GM12878 (cell line): ENCODE results near the gene GINS2. TPM values are rescaled to one million over a fixed set of nuclear protein-coding genes. Genes with fewer than 3 reads are reported as not detected.

Experiments
- ATAC-seq: fragments of 200-7000 bp; cut with Tn5 transposase; 3 replicates; pipeline ENCODE4 v1.9.1; 2020; ENCODE audit warnings: mild to moderate bottlenecking, moderate library complexity
- BruUV-seq: library from RNA; stranded (reverse); fragments of 400-500 nt; replicated peaks from 2 replicates; lab custom pipeline; 2021; lab: Mats Ljungman, UMichigan
- CTCF ChIA-PET: fragments of 300-600 bp; sonication (Branson Sonifier 250); formaldehyde crosslinking; extraction: SDS; loops from one replicate; lab custom pipeline; 2021; ENCODE audit warnings: inconsistent platforms; lab: Yijun Ruan, JAX
- POLR2A ChIA-PET: fragments of 350-600 bp; formaldehyde crosslinking; extraction: SDS; loops from one replicate; lab custom pipeline; 2021; ENCODE audit warnings: inconsistent platforms; lab: Charles Lee
- RAD21 ChIA-PET: fragments of 300-600 bp; sonication (Branson Sonifier 250); formaldehyde crosslinking; loops from one replicate; lab custom pipeline; 2023; ENCODE audit warnings: antibody characterized with exemption; ENCODE audit not compliant: unreplicated experiment; lab: Charles Lee
- SMC1A ChIA-PET: fragments of 300-600 bp; sonication (Branson Sonifier 250); formaldehyde crosslinking; loops from one replicate; lab custom pipeline; 2023; ENCODE audit not compliant: unreplicated experiment, uncharacterized antibody; lab: Charles Lee
- DNase-seq: peaks from one replicate; pipeline ENCODE4 v3.0.0-alpha.2; 2011; ENCODE audit warnings: low read depth, low spot score
- FAIRE-seq: peaks from 3 replicates; lab custom pipeline; 2011; peaks lifted over from hg19 to GRCh38; lab: Jason Lieb, UNC
- H2AFZ ChIP-seq: 2 replicates; pipeline ENCODE4 v1.6.0; 2011; ENCODE audit warnings: low read depth, low read length, control low read depth; ENCODE audit not compliant: control insufficient read depth
- H3K27ac ChIP-seq: 2 replicates; pipeline ENCODE4 v1.5.1; 2011; ENCODE audit warnings: control low read depth; ENCODE audit not compliant: control insufficient read depth, insufficient read depth
- H3K27me3 ChIP-seq, 2 experiments: replicated peaks in 1 of 2; 2 replicates each; pipeline versions ENCODE4 v1.6.0 to v1.6.1; 2011; ENCODE audit warnings: low read length in 1 of 2; ENCODE audit not compliant: control insufficient read depth in 2 of 2, insufficient read depth in 2 of 2
- H3K36me3 ChIP-seq, 2 experiments: 2 replicates each; pipeline ENCODE4 v1.5.1; 2011; ENCODE audit warnings: low read length in 1 of 2; ENCODE audit not compliant: control insufficient read depth in 2 of 2, insufficient read depth in 2 of 2
- H3K4me1 ChIP-seq: 2 replicates; pipeline ENCODE4 v1.6.1; 2011; ENCODE audit warnings: mild to moderate bottlenecking, low read length, moderate library complexity, mixed read lengths; ENCODE audit not compliant: control insufficient read depth, insufficient read depth
- H3K4me2 ChIP-seq: 2 replicates; pipeline ENCODE4 v1.6.0; 2011; ENCODE audit warnings: control low read depth; ENCODE audit not compliant: control insufficient read depth, insufficient read depth
- H3K4me3 ChIP-seq: fragments of 200-600 bp; sonication (generic); 2 replicates; pipeline ENCODE4 v1.5.1; 2016
- H3K79me2 ChIP-seq: 2 replicates; pipeline ENCODE4 v1.6.0; 2011; ENCODE audit warnings: low read length; ENCODE audit not compliant: control insufficient read depth, insufficient read depth
- H3K9ac ChIP-seq: 2 replicates; pipeline ENCODE4 v1.8.0; 2011; ENCODE audit warnings: low read length, control low read depth, mixed read lengths; ENCODE audit not compliant: control insufficient read depth, insufficient read depth
- H3K9me3 ChIP-seq: replicated peaks from 3 replicates; pipeline ENCODE4 v1.5.1; 2011; ENCODE audit warnings: mild to moderate bottlenecking, low read length; ENCODE audit not compliant: control insufficient read depth, insufficient read depth
- H4K20me1 ChIP-seq: 2 replicates; pipeline ENCODE4 v1.6.0; 2011; ENCODE audit not compliant: control insufficient read depth, insufficient read depth
- IKZF1 ChIP-seq: fragments of 450-650 bp; conservative IDR thresholded peaks from 2 replicates; pipeline ENCODE4 v1.6.1; 2017; ENCODE audit warnings: antibody characterized with exemption, mild to moderate bottlenecking
- WGBS: methylation state at CpG from one replicate; pipeline ENCODE4 v1.1.6; 2016; ENCODE audit warnings: low lambda C conversion rate; ENCODE audit not compliant: insufficient replicate concordance, insufficient coverage; ENCODE audit errors: missing lambda C conversion rate; 5-methylcytosine and 5-hydroxymethylcytosine counted together
- in situ Hi-C: fragments of 300-500 bp; cut with MboI; formaldehyde crosslinking; loops from 9 replicates; pipeline ENCODE4 v1.14.3; 2018; ENCODE audit warnings: mixed read lengths
- intact Hi-C: fragments of 100-400 bp; cut with micrococcal nuclease; formaldehyde crosslinking; loops from one replicate; pipeline ENCODE4 v1.14.2; 2022; ENCODE audit not compliant: unreplicated experiment
- polyA plus RNA-seq, 11 experiments: library from polyadenylated mRNA; depleted of rRNA in 4 of 11; unstranded in 6 of 11; stranded (reverse) in 5 of 11; fragments of >200 nt; fragmentation: Nextera tagmentation in 4 of 11; fragmentation: Illumina TruSeq in 1 of 11; extraction: Ambion mirVana in 4 of 11; extraction: Trizol in 1 of 11; gene quantifications; 1 replicate in 1 of 11; 2 replicates in 10 of 11; pipeline versions ENCODE4 v1.2.1 to v1.2.3, GENCODE V29; 2011 to 2016; ENCODE audit warnings: inconsistent platforms in 2 of 11, missing spikeins in 2 of 11, low read depth in 1 of 11
- total RNA-seq, 4 experiments: library from RNA; depleted of rRNA in 3 of 4; stranded (reverse); fragments of >200 nt in 3 of 4; fragmentation: Illumina TruSeq in 1 of 4; extraction: Trizol in 1 of 4; gene quantifications; 2 replicates each; pipeline versions ENCODE4 v1.2.1 to v1.2.3, GENCODE V29; 2013 to 2021
- TF ChIP-seq, protein P1 (sequence below), 3 experiments: IDR thresholded peaks in 2 of 3; conservative IDR thresholded peaks in 1 of 3; 2 replicates each; pipeline ENCODE4 v1.5.1; 2011; ENCODE audit warnings: low read depth in 3 of 3, low read length in 3 of 3, mild to moderate bottlenecking in 3 of 3, control low read depth in 2 of 3, moderate library complexity in 2 of 3, inconsistent platforms in 1 of 3, mixed read lengths in 1 of 3; ENCODE audit not compliant: control insufficient read depth in 2 of 3, insufficient read depth in 1 of 3; ENCODE audit errors: extremely low read depth in 1 of 3

GINS2 gene
- total and polyA plus RNA-seq, 10 of the 15 experiments (the other 5 are each of a cell fraction or from before 2014, with no cell fraction given): 42.7 to 90.8 (median 57.0) TPM

DNA sequence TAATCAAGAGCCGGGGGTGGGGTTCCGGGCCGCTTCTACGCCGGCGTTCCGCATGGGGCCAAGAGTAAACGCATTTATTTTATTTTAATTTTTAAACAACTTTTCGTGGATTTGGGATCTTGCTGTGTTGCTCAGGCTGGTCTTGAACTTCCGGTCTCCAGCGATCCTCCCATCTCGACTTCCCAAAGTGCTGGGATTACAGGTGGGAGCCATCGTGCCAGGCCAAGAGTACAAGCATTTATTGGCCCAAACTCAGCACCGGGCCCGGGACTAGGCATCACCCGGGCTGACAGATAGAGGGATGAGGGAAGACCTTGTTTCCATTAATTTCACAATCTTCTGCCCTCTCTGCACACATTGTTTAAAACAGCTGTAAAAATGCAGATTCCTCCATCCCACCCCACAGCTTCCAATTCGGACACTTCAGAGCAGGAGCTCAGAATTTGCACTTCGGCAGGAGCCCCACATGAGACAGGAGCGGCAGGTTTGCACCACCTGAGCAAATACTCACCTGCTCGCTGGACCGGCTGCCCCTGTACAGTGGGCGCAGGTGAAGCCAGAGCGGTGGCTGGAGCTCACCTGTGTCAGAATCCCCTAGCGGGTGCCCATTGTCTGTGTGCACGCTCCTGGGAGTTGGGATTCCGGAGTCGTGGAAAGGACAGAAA is 663 bp upstream of the GINS2 start:
- Histone ChIP-seq H3K27me3 (no peaks in the 10 kb centered on the region), H3K4me2 (peak overlapping the region; percentile 74), H2AFZ (peak overlapping the region; percentile 2; the same call in 1 of the 2 replicates), H3K9ac (no peak overlapping the region), H3K27ac (no peak overlapping the region), H4K20me1 (no peaks in the 10 kb centered on the region), H3K36me3 (no peaks in the 10 kb centered on the region; a peak in 1 of 4 replicates), H3K4me3 (peak overlapping the region; percentile 47; the same call in 1 of the 2 replicates), H3K4me1 (peaks cover 23% of the 10 kb centered on the region), H3K79me2 (peaks cover 31% of the 10 kb centered on the region), H3K9me3 (no peaks in the 10 kb centered on the region)
- ChIA-PET RAD21 (interaction anchor here (0.6 kb wide), 1 partner anchor 103 kb away, joined by 3 read pairs; no protein-coding TSS in a partner anchor), SMC1A (interaction anchor here (0.6 kb wide), 1 partner anchor 143 kb away, joined by 3 read pairs; no protein-coding TSS in a partner anchor), POLR2A (interaction anchor here (0.6 kb wide), 1 partner anchor 12 kb away, joined by 4 read pairs; no protein-coding TSS in a partner anchor), CTCF (interaction anchor here (0.6 to 1.4 kb wide), 2 partner anchors 27 to 68 kb away, joined by 3 read pairs; no protein-coding TSS in a partner anchor)
- intact Hi-C loops (loop anchor here (5.0 kb wide), 1 partner anchor 68 kb away; no protein-coding TSS in a partner anchor), in situ Hi-C loops (no loop called here)
- DNase-seq (no peak), ATAC-seq (no peak), FAIRE-seq (no peak)
- 0 out of 2 replicates have a peak, but pooled peaks have one; percentile 1 for TF ChIP-seq IKZF1
- TF ChIP-seq, protein P1, sequence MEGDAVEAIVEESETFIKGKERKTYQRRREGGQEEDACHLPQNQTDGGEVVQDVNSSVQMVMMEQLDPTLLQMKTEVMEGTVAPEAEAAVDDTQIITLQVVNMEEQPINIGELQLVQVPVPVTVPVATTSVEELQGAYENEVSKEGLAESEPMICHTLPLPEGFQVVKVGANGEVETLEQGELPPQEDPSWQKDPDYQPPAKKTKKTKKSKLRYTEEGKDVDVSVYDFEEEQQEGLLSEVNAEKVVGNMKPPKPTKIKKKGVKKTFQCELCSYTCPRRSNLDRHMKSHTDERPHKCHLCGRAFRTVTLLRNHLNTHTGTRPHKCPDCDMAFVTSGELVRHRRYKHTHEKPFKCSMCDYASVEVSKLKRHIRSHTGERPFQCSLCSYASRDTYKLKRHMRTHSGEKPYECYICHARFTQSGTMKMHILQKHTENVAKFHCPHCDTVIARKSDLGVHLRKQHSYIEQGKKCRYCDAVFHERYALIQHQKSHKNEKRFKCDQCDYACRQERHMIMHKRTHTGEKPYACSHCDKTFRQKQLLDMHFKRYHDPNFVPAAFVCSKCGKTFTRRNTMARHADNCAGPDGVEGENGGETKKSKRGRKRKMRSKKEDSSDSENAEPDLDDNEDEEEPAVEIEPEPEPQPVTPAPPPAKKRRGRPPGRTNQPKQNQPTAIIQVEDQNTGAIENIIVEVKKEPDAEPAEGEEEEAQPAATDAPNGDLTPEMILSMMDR (IDR thresholded peaks at IDR 0.05 in 2 of 3, conservative IDR thresholded peaks at IDR 0.05 in 1 of 3; ENCODE audit: control insufficient read depth in 2 of 3, extremely low read depth in 1 of 3, insufficient read depth in 1 of 3, low read depth in 3 of 3, low read length in 3 of 3): no peak
- no TSS peak for BruUV-seq
- 44% methylated on average over 26 of the region's 27 CpGs for WGBS
